Activated CD8-positive, alpha-beta memory T cell treated with anti-CD3 and anti-CD28 coated beads for 24 hours (primary cell): ENCODE results near the gene NANOG.
"Not testable (repeated sequence)": the region's sequence is repeated elsewhere in the genome, so short reads cannot be mapped to it uniquely, and the experiment has no call there.

Source experiments
- DNase-seq: peaks from one replicate; pipeline ENCODE4 v3.0.0-alpha.2; 2020

The NANOG gene

DNA sequence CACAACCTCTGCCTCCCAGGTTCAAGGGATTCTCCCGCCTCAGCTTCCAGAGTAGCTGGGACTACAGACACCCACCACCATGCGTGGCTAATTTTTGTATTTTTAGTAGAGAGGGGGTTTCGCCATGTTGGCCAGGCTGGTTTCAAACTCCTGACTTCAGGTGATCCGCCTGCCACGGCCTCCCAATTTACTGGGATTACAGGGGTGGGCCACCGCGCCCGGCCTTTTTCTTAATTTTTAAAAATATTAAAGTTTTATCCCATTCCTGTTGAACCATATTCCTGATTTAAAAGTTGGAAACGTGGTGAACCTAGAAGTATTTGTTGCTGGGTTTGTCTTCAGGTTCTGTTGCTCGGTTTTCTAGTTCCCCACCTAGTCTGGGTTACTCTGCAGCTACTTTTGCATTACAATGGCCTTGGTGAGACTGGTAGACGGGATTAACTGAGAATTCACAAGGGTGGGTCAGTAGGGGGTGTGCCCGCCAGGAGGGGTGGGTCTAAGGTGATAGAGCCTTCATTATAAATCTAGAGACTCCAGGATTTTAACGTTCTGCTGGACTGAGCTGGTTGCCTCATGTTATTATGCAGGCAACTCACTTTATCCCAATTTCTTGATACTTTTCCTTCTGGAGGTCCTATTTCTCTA lies at the start of gene NANOG:
Gene NANOG, plus strand, starts transcription at position 519 of the 645 bp plus-strand sequence. CDS start 213 bp downstream, outside the sequence.
- not testable (repeated sequence) for DNase-seq

DNA sequence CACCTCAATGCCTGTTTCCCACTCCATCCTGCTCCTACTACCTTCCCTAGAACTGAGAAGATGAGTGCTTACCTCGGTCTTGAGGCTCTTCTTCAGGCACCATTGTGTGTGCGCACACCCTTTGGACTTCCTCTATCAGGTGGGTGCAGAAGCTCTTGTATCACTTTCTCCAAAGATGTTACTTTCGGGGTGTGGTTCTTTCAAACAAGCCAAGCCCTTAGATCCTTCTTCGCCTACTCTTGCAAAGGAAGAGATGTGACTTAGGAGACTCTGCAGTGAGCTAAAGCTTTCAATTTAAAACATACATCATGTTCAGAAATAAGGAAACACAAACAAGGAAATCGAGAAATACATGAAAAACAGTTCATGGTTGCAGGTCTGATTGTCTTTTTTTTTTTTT lies 42.0 kb upstream of the NANOG start, which contains the start of gene CLEC4C:
Gene CLEC4C, minus strand, starts transcription at position 130 of the 400 bp plus-strand sequence. Its CDS starts 27 bp downstream, at position 103.
- no peak for DNase-seq

DNA sequence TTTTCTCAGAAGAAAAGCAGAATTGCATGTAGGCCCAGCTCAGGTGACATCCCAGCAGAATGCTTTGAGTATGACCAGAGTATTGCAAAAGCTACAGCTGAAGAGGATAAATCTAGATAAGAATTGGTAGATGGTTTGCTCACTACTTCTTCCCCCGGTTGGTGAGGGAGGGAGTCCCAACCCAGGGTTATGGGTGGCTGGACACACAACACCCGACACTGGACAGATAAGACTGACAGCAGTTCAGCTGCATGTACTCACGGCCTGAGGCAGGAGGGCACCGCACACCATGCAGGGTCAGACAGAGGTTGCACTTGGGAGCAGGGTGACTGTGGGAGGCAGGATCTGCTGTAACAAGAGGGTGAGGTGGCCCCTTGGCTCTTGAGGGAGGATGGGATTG lies 40.4 kb upstream of the NANOG start:
- no peak for DNase-seq

DNA sequence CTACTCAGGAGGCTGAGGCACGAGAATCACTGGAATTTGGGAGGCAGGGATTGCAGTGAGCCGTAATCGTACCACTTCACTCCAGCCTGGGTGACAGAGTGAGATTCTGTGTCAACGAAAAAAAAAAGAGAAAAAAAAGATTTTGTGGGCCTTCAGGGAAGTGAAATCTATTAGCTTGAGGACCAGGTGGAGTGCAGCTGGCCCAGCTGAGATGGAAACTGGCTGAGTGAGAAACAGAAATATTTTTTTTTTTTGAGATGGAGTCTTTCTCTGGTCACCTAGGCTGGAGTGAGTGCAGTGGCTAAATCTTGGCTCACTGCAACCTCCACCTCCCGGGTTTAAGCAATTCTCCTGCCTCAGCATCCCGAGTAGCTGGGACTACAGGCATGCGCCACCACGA lies 39.8 kb upstream of the NANOG start:
- DNase-seq, result no peak

DNA sequence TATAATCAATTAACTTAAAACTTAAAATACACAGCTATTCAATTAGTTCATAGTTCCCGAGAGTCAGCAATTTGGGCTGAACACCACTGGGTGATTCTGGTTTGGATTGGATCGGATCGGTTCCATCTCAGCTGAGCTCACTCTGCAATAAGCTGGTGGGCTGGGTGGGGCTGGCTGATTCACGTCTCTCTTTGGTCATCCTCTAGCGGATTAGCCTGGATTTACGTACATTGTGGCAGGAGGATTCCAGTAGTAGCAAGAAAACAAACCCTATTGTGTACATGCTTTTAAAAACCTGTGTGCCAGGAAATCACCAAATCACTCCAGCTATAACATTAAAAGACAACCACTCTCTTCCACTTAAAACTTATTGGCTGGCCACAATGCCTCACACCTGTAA lies 38.9 kb upstream of the NANOG start:
- no peak for DNase-seq

DNA sequence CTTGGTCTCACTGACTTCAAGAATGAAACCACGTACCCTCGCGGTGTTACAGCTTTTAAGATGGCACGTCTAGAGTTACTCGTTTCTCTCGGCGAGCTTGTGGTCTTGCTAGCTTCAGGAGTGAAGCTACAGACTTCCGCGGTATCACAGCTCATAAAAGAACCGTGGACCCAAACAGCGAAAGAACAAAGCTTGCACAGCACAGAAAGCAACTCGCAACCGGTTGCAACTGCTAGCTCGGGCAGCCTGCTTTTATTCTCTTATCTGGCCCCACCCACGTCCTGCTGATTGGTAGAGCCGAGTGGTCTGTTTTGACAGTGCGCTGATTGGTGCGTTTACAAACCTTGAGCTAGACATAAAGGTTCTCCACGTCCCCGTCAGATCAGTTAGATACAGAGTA lies 37.8 kb upstream of the NANOG start:
- no peak for DNase-seq

DNA sequence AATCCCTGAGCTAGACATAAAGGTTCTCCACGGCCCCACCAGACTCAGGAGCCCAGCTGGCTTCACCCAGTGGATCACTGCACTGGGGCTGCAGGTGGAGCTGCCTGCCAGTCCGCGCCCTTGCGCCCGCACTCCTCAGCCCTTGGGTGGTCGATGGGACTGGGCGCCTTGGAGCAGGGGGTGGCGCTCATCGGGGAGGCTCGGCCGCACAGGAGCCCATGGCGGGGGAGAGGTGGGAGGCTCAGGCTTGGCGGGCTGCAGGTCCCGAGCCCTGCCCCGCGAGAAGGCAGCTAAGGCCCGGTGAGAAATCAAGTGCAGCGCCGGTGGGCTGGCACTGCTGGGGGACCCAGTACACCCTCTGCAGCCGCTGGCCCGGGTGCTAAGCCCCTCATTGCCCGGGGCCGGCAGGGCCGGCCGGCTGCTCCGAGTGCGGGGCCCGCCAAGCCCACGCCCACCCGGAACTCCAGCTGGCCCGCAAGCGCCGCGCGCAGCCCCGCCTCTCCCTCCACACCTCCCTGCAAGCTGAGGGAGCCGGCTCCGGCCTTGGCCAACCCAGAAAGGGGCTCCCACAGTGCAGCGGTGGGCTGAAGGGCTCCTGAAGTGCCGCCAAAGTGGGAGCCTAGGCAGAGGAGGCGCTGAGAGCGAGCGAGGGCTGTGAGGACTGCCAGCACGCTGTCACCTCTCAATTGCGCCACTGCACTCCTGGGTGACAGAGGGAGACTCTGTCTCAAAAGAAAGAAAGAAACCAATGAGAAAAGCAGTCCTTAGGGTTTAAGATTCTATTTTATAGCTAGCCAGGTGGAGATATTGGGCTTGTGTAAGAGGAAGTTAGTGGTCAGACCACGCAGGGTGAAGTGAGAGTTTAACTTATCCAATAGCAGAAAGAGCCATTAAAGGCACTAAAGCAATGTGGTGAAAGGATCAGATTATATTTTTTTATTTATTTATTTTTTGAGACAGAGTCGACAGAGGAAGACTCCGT lies 37.0 kb upstream of the NANOG start:
- DNase-seq, result not testable (repeated sequence)

DNA sequence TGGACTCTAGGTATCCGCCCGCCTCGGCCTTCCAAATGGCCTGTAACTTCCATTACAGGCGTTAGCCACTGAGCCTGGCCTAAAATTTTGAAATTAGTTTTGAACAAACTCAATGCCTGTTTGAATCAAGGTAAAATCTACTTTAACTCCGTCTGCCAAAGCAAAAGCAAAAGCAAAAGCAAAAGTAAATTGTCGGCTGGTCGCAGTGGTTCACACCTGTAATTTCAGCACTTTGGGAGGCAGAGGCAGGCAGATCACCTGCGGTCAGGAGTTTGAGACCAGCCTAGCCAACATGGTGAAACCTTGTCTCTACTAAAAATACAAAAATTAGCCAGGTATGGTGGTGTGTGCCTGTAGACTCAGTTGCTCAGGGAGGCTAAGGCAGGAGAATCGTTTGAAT lies 33.5 kb upstream of the NANOG start:
- DNase-seq, result not testable (repeated sequence)

DNA sequence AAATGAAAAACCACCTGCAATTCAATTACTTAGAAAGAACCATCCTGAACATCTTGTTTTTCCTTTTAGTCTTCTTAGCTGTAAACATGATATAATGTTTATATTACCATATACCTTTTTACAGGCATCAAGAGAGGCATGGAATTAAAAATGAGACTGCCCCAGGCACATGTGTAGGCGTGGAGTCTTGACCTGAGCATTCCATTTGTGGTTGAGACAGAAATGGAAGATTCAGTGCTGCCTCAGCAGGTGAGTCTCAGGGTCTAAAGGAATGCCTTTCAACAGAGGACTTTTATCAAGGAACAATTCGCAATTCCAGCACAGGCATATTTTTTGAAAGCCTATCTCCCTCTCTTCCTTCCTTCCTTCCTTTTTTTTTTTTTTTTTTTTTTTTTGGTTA lies 32.2 kb upstream of the NANOG start:
- DNase-seq, result no peak

DNA sequence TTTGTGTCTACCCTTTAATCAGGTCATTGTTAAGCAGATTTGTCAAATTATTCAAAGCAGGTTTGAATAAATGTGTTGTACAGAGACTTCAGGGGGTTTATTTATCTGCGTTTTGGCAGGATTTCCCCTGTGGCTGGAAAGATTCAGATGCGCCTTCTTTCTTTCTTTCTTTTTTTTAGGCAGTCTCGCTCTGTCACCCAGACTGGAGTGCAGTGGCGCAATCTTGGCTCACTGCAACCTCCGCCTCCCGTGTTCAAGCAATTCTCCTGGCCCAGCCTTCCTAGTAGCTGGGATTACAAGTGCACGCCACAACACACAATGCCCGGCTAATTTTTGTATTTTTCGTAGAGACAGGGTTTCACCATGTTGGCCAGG lies 30.4 kb upstream of the NANOG start:
- no peak for DNase-seq

DNA sequence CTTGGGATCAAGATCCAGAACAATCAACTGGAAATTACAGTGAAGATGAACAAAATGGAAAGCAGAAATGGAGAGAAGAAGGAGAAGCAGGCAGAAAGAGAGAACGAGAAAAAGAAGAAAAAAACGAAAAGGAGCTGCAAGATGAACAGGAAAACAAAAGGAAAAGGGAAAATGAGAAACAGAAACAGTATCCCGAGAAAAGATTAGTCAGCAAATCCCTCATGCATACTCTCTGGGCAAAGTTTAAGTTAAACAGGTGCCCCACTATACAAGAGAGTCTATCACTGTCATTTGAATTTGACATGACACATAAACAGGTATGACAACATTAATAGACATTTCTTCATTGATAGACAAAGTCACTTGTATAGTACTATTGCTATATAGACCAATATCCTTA lies 19.2 kb upstream of the NANOG start:
- no peak for DNase-seq

DNA sequence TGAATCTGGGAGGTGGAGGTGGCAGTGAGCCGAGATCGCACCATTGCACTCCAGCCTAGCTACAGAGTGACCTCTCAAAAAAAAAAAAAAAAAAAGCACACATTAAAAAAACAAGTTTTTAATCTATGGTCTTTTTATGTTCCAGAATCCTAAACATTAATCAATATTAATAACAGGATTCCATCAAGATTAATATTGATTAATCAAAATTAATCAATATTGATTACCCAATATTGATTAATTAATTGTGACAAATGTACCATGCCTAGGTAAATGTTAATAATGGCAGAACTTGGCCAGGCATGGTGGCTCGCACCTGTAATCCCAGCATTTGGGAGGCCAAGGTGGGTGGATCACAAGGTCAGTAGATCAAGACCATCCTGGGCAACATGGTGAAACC lies 7.9 kb upstream of the NANOG start:
- no peak for DNase-seq

DNA sequence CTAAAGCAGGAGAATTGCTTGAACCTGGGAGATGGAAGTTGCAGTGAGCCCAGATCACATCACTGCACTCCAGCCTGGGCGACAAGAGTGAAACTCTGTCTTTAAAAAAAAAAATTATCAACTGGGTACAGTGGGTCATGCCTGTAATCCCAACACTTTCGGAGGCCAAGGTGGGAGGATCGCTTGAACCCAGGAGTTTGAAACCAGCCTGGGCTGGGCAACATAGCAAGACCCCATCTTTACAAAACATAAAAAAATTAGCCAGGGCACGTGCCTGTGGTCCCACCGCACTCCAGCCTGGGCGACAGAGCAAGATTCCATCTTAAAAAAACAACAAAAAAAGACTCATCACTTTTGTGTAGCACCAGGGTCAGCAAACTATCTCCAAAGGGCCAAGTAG lies 7.1 kb upstream of the NANOG start:
- no peak for DNase-seq

DNA sequence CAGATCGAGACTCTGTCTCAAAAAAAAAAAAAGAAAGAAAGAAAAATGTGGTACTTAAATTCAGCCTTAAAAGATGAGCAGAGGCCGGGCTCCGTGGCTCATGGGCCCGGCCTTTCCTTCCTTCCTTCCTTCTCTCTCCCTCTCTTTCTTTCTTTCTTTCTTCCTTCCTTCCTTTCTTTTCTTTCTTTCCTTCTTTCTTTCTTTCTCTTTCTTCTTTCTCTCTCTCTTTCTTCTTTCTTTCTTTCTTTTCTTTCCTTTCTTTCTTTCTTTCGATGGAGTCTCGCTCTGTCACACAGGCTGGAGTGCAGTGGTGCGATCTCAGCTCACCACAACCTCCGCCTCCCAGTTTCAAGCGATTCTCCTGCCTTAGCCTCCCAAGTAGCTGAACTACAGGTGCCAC lies 5.8 kb upstream of the NANOG start:
- not testable (repeated sequence) for DNase-seq

DNA sequence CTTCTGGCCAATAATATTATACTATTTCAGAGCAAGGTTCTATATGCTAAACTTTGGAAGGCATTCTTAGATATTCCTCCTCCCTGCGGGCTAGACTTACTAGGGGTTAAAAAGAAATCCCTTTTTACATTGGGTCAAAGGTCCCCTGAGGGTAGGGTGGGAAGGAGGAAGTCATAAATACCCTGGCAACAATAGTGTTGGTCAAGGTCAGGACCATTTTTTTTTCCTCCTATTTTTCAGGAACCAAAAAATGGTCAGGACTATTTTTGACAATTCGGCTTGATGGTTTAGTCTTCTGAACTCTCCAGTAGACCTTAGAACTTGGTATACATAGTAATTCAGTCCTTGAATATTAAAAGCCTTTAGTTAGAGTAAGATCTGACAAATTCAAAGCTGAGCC lies 4.5 kb upstream of the NANOG start:
- DNase-seq, result no peak

DNA sequence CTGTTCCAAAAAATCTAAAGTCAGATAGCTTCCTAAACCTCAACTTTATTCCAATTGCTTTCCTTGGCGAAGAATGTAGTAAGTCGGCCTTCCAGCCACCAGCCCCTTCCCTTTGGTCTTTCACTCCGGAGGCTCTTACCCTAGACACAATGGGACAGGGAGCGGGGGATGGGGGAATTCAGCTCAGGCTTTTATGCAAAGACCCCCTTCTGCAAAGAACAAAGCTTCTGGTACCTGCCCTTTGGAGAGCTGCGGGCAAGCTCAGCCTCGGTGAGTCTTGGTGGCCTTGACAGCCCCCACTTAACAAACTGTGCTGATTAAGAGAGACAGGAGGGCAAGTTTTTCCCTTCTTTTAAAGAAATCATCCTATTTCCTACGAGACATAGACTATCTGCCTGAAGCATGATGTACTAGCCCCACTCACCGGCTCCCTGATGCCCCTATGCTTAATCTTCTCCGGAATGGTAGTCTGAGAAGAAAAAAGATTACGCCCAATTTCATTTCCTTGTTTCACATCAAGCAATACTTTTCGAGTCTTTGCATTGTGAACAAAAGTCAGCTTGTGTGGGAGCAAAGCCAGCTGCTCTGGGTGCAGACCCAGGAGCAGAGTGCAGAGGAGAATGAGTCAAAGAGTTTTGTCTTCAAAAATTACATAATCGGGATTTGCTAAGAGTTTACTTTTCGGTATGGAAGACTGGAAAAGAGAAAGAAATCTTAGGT lies 1.5 kb upstream of the NANOG start:
- DNase-seq, result no peak

DNA sequence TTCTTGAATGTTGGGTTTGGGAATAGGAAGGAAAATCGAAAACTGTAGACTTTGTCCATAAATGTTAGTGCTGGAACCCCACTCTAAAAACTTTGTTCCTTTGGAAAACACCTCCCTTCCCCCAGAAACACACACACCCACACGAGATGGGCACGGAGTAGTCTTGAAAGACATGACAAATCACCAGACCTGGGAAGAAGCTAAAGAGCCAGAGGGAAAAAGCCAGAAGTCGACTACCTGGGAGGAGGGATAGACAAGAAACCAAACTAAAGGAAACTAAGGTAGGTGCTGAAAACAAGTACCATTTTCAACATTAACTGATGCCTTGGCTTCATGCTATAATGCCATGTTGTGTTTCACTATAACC lies 925 bp upstream of the NANOG start:
- no peak for DNase-seq

DNA sequence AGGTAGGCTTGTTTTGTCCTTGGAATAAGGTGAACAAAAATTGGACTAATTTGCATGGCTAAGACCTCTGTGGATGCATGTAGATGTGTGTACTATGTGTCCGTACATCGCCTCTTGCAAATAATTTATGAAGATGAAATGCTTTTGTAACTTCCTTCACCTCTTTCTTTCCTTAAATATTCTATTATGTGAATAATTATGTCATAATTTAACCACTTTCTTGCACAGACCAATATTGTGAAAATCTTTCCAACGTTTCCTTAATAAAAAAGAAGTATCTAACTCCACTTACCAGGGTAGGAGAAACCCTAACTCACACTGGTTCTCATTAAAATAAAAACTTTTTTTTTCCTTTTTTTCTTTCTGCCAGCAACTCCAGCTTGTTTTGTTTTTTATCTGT lies 4.0 kb downstream of the NANOG start:
- no peak for DNase-seq

DNA sequence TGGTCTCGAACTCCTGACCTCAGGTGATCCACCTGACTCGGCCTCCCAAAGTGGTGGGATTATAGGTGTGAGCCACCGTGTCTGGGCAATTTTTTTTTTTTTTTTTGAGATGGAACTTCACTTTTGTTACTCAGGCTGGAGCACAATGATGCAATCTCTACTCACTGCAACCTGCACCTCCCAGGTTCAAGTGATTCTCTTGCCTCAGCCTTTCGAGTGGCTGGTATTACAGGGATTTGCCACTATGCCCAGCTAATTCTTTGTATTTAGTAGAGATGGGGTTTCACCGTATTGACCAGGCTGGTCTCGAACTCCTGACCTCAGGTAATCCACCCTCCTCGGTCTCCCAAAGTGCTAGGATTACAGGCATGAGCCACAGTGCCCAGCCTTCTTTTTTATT lies 8.1 kb downstream of the NANOG start:
- DNase-seq, result not testable (repeated sequence)

DNA sequence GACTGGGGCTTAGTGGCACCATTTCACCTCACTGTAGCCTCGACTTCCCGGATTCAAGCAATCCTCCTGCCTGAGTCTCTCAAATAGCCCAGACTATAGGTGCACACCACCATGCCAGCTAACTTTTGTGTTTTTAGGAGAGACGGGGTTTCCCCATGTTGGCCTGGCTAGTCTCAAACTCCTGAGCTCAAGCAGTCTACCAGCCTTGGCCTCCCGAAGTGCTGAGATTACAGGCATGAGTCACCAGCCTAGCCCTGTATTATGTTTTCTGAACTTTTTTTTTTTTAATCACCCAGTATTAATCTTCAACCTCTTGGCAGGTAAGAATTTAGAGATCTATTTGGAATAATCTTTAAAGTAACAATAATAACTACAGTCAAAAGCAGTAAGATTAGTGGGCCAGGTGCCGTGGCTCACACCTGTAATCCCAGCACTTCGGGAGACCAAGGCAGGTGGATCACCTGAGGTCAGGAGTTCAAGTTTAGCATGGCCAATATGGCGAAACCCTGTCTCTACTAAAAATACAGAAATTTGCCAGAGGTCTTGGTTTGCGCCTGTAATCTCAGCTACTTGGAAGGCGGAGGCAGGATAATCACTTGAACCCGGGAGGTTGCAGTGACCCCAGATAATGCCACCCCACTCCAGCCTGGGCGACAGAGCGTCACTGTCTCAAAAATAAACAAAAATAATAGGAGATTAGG lies 8.6 kb downstream of the NANOG start:
- DNase-seq, result no peak

DNA sequence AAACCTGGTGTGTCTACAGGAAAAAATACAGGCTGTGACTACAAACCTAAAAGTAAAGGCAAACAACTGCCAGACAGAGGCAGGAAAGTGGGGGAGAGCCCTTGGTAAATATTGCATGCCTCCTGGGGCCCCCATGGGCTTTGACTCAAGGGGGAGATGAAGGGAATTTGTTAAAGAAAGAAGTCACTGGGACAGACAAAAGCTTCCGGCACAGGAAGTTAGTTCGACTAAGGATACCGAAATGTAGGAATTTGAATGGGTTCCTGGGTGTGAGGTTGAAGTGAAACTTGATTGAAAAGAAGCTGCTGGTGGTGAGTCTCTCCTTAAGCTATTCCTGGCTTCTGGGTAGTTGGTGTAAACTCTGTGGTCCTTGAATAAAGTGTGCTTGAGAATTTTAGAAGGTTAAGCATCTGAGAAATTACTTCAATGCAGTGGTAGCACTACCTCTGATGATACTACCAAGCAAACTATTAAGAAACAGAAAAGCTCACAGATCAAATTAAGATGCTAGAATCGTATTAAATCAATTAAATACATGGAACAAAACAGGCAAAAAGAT lies 9.6 kb downstream of the NANOG start:
- DNase-seq, result not testable (repeated sequence)

DNA sequence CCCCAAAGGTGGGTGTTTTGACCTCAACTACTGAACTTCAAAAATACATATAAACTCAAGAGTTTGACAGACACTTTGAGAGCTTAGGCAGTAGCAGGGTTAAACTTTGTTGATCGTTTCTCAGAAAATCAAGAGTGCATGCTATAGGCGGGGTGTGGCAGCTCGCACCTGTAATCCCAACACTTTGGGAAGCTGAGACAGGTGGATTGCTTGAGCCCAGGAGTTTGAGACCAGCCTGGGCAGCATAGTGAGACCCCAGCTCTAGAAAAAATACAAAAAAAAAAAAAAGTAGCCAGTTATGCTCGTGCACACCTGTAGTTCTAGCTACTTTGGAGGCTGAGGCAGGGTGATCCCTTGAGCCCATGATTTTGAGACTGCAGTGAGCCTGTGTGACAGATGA lies 12.3 kb downstream of the NANOG start:
- no peak for DNase-seq

DNA sequence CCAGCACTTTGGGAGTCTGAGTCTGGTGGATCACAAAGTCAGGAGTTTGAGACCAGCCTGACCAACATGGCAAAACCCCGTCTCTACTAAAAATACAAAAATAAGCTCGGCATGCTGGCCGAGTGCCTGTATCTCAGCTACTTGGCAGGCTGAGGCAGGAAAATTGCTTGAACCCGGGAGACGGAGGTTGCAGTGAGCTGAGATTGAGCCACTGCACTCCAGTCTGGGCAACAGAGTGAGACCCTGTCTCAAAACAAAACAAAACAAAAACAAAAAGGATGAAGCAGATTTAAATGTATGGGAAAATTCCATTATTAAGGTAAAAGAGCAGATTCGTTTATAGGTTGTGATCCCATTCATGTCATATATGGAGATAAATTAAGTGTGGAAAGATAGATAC lies 17.1 kb downstream of the NANOG start:
- DNase-seq, result not testable (repeated sequence)
